ENCODE results near the gene TLE6.
"Not testable (repeated sequence)": the region's sequence is repeated elsewhere in the genome, so short reads cannot be mapped to it uniquely, and the experiment has no call there.

The TLE6 gene

GRCh38 chr19:3029065-3029923, 51.9 kb downstream of the TLE6 start, which contains the start of gene TLE2:
Gene TLE2 (minus strand): TSS chr19:3029280. CDS start chr19:3028904, 376 bp downstream.
- no peak for DNase-seq (ENCODE audit: low spot score)

DNA sequence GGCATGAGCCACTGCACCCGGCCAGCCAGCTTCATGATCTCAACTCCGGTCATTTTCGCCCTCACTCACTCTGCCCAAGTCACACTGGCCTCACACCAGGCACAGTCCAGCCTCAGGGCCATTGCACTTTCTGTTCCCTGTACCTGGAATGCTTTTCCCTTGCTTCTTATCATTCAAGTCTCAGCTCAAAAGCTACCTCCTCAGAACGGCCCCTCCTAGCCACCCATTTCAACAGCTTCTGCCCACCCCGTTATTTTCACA, 54.2 kb downstream of the TLE6 start:
- DNase-seq (ENCODE audit: low spot score) = no peak

DNA sequence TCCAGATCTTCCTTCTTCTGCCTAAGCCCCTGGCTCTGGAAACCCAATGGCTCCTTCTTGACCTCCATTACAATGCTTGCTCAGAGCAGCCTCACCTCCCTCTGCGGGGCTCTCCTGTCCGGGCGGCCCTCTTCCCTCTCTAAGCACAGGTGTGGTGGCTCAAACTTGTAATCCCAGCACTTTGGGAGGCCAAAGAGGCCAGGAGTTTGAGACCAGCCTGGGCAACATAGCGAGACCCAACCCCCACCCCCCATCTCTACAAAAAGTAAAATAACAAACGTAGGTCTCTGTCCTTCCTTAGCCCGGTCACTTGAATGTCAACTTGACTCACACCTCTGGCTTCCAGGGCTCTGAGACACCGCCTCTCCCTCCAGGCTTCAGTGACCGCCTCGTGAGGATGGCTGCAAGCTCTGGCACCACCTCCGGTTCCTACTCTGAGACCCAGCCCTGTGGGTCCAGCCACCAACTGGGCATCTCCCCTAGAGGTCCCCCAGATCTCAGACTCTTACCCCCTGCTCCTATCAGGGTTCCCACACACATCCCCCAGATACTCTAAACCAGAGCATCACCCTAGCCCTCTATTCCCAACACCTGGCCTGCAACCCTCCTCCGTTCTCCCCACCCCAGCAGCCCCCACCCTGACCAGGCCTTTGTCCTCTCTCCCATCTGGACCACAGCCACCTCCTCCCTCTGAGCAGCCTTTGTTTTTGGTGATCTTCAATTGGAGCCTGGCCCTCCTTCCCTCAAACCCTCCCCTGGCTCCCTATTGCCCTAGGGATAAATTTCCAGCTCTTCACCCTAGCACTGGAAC, 56.4 kb downstream of the TLE6 start:
- no peak for DNase-seq (ENCODE audit: low spot score)

- no peak for DNase-seq (ENCODE audit: low spot score)
Observed at GRCh38 chr19:3034406-3034655, 57.0 kb downstream of the TLE6 start.

- no peak for DNase-seq (ENCODE audit: low spot score)
Observed at GRCh38 chr19:3034656-3035541, 57.5 kb downstream of the TLE6 start.

GRCh38 chr19:3035542-3036118, 58.3 kb downstream of the TLE6 start:
- peak; percentile 99 for DNase-seq (ENCODE audit: low spot score)

GRCh38 chr19:3036119-3036976, 59.0 kb downstream of the TLE6 start:
- DNase-seq (ENCODE audit: low spot score) = peak; percentile 97

DNA sequence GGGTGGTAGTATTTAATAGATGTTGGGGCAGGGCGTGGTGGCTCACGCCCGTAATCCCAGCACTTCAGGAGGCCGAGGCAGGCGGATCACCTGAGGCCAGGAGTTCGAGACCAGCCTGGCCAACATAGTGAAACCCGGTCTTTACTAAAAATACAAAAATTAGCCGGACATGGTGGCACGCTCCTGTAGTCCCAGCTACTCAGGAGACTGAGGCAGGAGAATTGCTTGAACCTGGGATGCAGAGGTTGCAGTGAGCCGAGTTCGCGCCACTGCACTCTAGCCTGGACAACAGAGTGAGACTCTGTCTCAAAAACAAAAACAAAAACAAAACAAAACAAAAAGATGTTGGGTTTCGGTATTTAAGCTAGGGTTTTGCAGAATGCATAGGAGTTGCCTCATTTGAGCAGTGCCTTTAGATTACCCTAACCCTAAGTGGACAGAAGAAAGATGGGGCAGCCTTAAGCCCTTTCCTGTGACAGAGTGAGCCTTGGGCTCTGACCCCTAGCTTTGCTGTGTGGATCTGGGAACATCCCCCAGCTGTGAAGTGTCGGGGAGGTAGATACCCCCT, 59.7 kb downstream of the TLE6 start:
- not testable (repeated sequence) for DNase-seq (ENCODE audit: low spot score)

- DNase-seq (ENCODE audit: low spot score) = no peak
Observed at GRCh38 chr19:3038214-3038613, 60.9 kb downstream of the TLE6 start.

DNA sequence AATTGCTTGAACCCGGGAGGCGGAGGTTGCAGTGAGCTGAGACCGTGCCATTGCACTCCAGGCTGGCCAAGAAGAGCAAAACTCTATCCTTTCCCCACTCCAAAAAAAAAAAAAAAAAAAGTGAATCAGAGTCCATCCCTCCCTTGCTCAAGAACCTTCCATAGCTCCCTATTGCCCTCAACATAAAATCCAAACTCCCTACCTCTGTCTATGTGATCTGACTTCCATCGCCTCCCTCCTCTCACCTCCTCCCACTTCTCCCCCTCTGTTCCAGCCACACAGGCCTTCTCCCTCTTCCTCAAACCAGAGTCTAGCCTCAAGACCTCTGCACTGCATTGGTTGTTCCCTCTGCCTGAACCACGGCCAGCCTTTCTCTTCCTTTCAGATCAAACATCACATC, 61.8 kb downstream of the TLE6 start:
- DNase-seq (ENCODE audit: low spot score) = no peak

DNA sequence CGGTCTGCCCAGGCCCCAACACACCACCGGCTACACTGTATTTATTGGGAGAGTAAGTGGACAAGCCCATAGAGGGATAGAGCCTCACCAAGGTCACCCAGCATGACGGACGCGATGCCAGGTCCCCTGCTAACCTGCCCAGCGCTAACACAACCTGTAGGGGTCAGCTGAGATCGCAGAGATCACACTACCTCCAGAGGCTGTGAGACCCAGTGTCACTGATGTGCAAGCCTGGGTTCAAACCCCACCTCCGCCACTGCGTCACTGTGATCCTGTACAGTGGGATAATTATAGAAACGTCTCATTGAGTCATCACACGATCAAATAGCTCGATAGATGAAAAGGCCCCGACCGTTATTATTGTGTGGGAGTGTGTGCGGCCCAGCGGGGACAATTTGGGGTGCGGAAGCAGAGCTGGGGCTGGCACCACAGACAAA, 62.3 kb downstream of the TLE6 start:
- no peak for DNase-seq (ENCODE audit: low spot score)

DNA sequence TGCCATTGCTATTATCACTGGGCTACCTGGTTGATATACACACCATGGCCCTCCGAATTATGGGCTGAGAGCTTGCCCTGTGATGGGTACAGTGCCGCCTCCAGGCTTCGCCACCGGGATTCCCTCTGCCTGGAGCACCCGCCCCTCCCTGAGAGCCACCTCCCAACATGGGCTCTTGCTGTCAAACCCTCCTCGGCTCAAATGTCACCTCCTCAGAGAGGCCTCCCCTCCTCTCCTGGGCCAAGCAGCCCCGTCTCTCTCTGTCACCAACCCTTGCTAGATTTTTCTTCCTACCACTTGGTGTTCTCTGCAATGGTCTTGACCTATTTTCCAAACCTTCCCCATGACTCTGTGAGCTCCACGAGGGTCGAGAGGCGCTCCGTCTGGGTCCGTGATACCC, 64.0 kb downstream of the TLE6 start:
- no peak for DNase-seq (ENCODE audit: low spot score)

DNA sequence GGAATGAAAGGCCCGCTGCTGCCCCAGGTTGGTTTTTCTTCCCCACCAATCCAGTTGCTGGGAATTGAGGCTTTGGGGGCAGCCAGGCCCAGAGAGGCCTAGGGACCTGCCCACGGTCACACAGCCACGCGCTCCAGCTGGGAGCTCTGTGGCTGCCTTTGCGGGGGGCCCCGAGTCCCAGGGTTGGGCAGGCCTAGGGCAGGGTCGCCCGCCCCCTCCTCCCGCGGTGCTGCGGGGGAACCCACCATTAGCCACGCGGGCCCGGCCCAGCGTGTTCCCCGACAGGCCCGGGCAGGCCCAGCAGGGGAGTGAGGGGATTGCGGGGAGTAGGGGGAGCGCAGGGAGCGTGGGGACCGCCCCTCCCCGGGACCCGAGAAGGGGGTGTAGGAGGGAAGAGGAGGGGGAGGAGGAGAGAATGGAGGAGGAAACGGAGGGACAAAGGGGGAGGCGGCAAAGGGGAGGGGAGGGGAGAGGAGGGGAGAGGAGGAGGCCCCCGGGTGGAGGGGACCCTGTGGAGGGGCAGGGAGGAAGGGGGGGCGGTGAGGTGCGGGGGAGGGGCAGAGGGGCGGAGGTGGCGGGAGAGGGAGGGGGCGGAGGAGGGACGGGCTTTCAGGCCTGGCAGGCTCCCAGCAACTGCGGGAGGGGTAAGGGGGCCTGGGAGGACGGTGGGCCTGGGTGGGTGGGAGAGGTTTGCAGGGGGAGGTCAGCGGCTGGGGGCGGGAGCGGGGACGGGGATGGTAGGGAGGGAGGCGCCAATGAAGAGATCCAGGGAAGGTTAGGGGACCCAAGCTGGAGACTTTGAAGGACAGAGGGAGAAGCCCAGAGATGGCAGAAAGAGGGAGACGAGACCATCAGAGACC, 64.6 kb downstream of the TLE6 start:
- DNase-seq (ENCODE audit: low spot score) = no peak

GRCh38 chr19:3042621-3043267, 65.4 kb downstream of the TLE6 start:
- no peak for DNase-seq (ENCODE audit: low spot score)

All from left forelimb (tissue), 1 donor.